ENCODE data around the gene SYT7.
"Not testable (repeated sequence)": the region's sequence is repeated elsewhere in the genome, so short reads cannot be mapped to it uniquely, and the experiment has no call there.

Gene SYT7

GRCh38 chr11:61480261-61480993, 100.4 kb downstream of the SYT7 start:
- no peak for FAIRE-seq
- no peak for DNase-seq (ENCODE audit: low spot score)

- not testable (repeated sequence) for DNase-seq (ENCODE audit: low spot score); FAIRE-seq
Measured at GRCh38 chr11:61479360-61480058, 101.4 kb downstream of the SYT7 start.

- DNase-seq (ENCODE audit: low spot score) (no peak), FAIRE-seq (no peak)
Measured at GRCh38 chr11:61477727-61478148, 103.1 kb downstream of the SYT7 start.

- no peak for DNase-seq (ENCODE audit: low spot score)
- FAIRE-seq = no peak
Measured at GRCh38 chr11:61477126-61477525, 103.8 kb downstream of the SYT7 start.

- DNase-seq (ENCODE audit: low spot score) (no peak), FAIRE-seq (no peak)
Measured at GRCh38 chr11:61476371-61476770, 104.5 kb downstream of the SYT7 start.

- no peak for FAIRE-seq
- DNase-seq (ENCODE audit: low spot score) = no peak
Measured at GRCh38 chr11:61475433-61475832, 105.4 kb downstream of the SYT7 start.

- FAIRE-seq = no peak
Measured at GRCh38 chr11:61474013-61474643, 106.7 kb downstream of the SYT7 start.

GRCh38 chr11:61473370-61474012, 107.4 kb downstream of the SYT7 start:
- FAIRE-seq (no peak), DNase-seq (ENCODE audit: low spot score) (no peak)

More at GRCh38 chr11:61474013-61474643, 106.7 kb downstream of the SYT7 start:
- no peak for DNase-seq (ENCODE audit: low spot score)

GRCh38 chr11:61472868-61473267, 108.0 kb downstream of the SYT7 start:
- no peak for FAIRE-seq

GRCh38 chr11:61472282-61472681, 108.6 kb downstream of the SYT7 start:
- FAIRE-seq = no peak
- no peak for DNase-seq (ENCODE audit: low spot score)

More at GRCh38 chr11:61472868-61473267, 108.0 kb downstream of the SYT7 start:
- no peak for DNase-seq (ENCODE audit: low spot score)

GRCh38 chr11:61468002-61468401, 112.9 kb downstream of the SYT7 start:
- no peak for FAIRE-seq
- DNase-seq (ENCODE audit: low spot score) = no peak

GRCh38 chr11:61467602-61468001, 113.3 kb downstream of the SYT7 start:
- not testable (repeated sequence) for DNase-seq (ENCODE audit: low spot score); FAIRE-seq
